Measurements from ENCODE around the gene EXOC7.

The EXOC7 gene

DNA sequence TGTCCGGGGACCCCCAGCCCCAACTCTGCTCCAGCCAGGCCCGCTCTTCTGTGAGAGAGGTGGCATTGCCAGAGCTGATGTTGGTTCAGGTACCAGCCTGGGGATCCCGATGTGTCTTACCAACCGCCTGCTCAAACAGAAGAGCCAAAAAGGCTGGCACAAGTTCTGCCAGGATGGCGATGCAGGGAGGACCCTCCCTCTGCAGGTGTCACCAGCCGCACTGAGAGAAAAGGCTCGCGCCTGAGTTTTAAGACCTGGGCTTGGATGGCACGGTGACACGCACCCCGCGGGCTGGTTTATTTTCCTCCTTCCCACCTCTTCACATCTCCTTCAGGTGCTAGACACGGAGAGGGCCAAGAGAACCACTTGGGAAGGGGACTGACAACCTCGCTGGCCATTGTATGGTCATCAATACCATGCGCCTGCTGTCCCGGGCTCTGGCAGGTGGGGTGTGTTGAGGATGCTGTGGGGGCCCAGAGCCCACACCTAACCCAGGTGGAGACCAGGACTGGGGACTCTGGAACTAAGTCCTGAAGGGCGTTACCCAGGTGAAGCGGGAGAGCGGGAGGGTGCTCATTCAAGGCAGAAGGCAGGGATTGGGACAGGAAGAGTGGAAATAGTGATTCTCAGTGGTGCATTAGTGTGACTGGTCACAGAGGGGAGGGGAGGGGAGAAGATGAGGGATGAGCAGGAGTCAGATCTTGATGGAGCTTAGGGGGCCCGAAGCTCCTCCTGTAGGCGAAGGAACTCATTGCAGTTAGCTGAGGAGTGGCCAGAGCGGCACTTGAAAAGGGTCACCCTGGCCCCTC lies 21.2 kb upstream of the EXOC7 start:
- DNase-seq = no peak
- intact Hi-C loops (cut with DNase I) = loop anchor here (5.0 kb wide), 1 partner anchor 153 kb away; no protein-coding TSS in a partner anchor

DNA sequence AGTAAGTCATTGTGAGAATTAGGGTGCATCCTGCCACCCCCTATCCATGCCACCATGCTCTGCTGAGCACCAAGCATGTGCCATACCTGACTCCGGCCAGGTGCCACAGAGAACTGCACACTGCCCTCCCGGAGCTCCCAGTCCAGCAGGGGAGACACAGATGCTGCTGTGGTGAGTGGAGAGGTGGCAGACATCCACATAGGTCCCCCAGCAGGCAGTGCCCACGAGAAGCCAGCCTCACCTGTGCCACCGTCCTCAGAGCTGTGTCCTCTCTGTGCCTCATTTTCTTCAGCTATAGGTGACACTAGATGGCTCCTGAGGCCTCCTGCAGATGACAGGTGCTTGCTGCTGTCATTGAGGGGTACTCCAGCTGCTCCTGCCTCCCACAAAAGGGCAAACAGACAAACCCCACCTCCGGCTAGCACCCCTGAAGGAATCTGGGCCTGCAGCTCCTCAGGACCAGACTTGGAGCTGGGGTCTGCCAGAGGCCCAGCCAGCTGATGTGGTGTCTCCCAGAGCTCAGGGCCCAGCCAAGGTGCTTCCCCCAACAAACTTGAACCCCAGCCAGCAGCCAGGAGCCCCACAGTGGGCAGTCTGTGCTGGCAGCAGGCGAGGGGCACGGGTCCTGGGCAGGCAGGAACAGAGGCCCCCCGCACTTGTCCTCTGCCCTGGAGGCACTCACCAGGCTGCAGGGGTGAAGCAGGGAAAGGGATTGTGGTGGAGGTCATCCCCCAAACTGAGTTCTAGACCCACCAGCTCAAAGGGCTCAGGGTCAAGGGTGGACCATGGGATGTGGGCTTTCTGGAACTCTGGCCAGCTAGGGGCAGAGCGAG lies 20.4 kb upstream of the EXOC7 start:
- intact Hi-C loops (cut with DNase I) = loop anchor here (5.0 kb wide), 1 partner anchor 153 kb away; no protein-coding TSS in a partner anchor
- DNase-seq = no peak

DNA sequence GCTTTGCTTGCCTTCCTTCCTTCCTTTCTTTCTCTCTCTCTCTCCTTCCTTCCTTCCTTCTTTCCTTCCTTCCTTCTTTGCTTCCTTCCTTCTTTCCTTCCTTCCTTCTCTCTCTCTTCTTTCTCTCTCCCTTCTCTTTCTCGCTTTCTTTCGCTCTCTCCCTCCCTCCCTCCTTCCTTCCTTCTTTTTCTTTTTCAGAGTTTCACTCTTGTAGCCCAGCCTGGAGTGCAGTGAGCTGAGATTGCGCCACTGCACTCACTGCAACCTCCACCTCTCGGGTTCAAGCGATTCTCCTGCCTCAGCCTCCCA lies 19.6 kb upstream of the EXOC7 start:
- intact Hi-C loops (cut with DNase I) = loop anchor here (5.0 kb wide), 1 partner anchor 154 kb away; no protein-coding TSS in a partner anchor

DNA sequence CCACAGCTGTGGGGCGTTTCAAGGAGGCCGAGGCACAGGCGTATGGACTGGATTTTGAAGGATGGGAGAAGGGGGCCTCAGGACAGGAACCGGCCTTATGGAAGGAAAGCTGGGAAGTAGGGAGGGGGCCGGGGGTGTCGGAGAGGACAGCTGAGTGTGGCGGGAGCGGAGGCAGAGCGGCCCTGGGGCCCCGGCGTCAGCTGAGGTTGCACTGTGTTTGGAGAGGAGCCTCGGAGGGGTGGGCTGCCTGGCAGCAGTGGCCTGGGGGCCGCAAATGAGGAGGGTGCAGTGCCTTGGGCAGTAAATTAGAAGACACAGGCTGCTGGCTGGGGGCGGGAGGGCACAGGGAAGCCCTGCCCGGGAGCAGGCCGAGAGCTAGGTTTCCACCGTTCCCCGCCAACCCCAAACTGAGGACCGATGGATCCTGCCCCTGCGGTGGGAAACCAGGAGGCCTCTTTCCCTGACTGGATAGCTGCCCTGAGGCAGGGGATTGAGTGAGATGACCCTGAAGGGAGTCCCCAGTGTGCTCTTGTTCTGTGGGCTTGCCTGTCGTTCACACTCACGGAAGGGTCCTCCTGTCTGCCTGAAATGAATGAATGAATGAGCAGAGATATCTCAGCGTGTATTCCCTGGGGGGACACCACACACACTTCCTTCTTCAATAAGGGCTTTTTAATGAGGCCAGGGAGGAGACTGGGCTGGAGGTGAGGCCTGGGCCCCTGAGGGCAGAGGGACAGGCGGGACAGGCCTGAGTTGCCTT lies 19.0 kb upstream of the EXOC7 start:
- DNase-seq = no peak
- intact Hi-C loops (cut with DNase I) = loop anchor here (5.0 kb wide), 1 partner anchor 155 kb away; no protein-coding TSS in a partner anchor

More for the DNA sequence above, 19.6 kb upstream of the EXOC7 start:
- DNase-seq = no peak

DNA sequence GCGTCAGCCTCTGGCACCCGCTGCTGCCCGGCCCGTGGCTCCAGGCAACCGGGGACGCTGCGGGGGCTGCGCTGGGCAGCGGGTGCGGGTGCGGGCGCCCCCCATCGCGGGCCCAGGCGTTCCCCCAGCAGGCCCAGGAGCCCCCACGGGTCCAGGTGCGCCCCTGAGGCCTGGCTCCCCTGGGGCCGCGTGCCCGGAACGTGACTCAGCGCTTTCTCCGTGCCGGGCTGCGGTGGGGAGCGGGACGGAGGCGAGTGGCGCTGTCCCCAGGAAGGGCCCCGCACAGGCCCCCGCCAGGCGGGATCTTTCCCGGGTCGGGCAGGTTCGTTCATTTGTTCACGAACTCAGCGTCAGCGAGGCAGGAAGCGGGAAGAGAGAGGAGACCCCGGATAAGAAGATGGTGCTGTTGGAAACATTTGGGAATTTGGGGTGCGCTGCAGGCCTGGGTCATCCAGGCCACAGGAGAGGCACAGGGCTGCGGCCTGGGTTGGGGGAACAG lies 18.4 kb upstream of the EXOC7 start:
- DNase-seq = peak in 6 of 42 donors; percentile 17 to 55 (median 52)
- intact Hi-C loops (cut with DNase I) = loop anchor here (5.0 kb wide), 1 partner anchor 155 kb away; no protein-coding TSS in a partner anchor

DNA sequence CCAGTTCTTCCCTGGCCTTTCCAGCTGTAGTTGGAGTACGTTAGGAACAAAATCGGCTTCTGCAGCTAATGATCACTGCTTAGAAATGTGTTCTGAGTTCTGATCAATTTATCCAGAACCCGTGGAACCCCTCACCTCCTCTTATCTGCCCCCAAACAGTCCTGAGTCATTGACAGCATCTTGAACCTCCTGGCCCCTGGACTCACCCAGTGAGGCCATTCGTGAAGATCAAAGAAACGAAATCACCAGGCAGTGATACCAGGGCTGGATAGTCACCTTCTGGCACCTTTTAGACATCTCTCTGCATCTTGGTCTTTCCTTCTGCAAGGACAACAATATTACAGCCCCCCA lies 17.0 kb upstream of the EXOC7 start:
- intact Hi-C loops (cut with DNase I) = loop anchor here (5.0 kb wide), 1 partner anchor 157 kb away; no protein-coding TSS in a partner anchor
- no peak for DNase-seq

DNA sequence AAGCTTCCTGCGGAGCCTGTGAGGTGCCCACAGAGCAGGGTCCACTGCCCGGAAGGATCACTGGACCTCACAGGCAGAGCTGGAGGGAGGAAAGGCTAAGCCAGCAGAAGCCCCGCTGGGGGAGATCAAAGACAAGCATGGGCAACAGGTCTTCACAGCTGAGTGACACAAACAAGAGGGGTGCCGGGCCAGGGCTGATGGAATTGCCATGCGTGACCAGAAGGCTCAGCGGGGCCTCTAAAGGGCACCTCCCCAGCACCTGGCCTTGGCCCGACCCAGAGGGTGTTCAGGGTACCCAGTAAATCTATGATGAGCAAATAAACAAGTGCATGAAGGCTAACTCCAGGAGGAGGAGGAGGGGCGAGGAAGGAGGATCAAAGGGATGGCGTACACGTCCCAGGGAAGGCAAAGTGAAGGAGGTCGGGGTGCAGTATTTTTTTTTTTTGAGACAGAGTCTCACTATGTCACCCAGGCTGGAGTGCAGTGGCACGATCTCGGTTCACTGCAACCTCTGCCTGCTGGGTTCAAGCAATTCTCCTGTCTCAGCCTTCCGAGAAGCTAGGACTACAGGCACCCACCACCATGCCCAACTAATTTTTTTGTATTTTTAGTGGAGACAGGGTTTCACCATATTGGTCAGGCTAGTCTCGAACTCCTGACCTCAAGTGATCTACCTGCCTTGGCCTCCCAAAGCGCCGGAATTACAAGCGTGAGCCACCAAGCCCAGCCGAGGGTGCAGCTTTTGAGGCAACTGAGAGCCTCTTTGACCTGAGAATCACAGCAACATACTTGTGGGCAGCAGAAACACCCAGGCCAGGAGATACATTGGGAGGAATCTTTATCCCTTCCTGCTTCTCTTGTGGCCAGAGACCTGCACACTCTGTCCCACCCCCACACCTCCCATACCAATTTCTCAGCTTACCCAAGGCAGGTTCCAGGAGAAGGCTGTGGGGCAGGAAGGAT lies 16.1 kb upstream of the EXOC7 start:
- intact Hi-C loops (cut with DNase I) = loop anchor here (5.0 kb wide), 1 partner anchor 158 kb away; no protein-coding TSS in a partner anchor
- no peak for DNase-seq

DNA sequence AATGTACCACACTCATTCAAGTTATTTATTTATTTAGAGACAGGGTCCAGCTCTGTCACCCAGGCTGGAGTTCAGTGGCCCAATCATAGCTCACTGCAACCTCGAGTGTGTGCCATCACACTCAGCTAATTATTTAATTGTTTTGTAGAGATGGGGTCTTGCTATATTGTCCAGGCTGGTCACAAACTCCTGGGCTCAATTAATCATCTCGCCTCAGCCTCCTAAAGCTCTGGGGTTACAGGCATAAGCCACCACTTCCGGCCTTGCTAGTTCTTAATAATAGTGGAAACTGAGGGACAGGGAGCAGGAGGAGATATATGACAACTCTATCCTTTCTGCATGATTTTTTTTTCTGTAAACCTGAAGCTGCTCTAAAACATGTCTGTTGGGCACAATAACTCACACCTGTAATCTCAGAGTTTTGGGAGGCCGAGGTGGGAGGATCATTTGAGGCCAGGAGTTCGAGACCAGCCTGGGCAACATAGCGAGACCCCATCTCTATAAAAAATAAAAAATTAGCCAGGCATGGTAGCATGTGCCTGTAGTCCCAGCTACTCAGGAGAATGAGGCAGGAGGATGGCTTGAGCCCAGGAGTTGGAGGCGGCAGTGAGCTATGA lies 11.7 kb upstream of the EXOC7 start:
- DNase-seq = no peak
- intact Hi-C loops (cut with DNase I) = no loop called here

DNA sequence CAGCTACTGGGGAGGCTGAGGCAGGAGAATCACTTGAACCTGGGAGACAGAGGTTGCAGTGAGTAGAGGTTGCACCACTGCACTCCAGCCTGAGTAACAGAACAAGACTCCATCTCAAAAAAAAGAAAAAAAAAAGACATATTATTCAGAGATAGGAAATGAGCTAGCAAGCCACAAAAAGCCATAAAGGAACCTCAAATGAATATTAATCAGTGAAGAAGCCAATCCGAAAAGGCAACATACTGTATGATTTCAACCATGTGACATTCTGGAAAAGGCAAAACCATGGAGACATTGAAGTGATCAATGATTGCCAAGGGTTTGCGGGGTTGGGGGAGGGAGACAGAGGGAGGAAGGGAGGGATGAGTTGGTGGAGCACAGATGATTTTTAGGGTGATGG lies 8.4 kb upstream of the EXOC7 start:
- no peak for DNase-seq
- intact Hi-C loops (cut with DNase I) = no loop called here

DNA sequence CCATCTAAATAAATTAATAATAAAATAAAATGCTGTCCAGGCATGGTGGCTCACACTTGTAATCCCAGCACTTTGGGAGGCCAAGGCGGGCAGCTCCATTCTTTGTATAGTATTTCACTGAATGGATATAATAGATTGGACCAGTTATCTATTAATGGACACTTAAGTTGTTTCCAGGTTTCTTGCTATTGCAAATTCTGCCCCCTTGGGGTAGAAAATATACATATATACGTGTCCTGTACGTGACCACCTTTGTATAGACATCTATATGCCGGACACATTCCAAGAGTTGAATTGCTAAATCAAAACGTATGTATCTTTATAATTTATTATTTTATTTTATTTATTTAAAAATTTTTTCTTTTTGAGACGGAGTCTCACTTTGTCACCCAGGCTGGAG lies 3.9 kb upstream of the EXOC7 start:
- intact Hi-C loops (cut with DNase I) = no loop called here
- DNase-seq = no peak

DNA sequence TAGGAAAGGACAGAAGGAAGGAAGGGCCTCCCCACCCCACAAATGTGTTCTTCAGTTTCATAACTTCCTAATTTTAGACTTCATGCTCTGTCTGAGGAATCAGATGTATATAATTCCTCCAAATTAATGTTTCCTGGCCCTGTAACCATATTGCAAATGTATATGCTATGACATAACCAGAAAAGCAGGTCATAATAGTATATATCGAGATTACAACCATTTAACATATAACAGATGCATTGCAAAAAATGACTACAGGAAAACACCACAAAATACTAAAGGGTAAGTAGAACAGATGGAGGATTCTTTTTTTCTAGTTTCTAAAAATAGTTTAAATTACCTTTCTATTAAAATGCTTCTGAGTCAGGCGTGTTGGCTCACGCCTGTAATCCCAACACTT lies 3.1 kb upstream of the EXOC7 start:
- DNase-seq = no peak
- intact Hi-C loops (cut with DNase I) = no loop called here

DNA sequence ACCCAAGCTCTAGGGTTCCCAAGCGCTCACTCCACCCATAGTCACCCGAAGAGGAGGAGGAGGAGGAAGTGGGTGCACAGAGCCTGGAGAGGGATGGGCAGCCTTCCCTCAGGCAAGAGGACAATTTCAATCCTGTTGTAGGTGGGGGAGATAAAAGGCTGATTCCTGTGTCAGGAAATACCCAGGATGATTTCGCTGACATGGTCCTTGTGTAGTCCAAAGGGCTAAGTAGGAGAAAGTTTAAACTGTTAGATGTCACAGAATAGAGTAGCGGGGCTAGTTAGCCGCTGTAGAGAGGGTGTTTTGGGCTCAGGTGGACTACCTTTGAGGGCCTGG lies 1.3 kb upstream of the EXOC7 start:
- no peak for DNase-seq
- intact Hi-C loops (cut with DNase I) = no loop called here

DNA sequence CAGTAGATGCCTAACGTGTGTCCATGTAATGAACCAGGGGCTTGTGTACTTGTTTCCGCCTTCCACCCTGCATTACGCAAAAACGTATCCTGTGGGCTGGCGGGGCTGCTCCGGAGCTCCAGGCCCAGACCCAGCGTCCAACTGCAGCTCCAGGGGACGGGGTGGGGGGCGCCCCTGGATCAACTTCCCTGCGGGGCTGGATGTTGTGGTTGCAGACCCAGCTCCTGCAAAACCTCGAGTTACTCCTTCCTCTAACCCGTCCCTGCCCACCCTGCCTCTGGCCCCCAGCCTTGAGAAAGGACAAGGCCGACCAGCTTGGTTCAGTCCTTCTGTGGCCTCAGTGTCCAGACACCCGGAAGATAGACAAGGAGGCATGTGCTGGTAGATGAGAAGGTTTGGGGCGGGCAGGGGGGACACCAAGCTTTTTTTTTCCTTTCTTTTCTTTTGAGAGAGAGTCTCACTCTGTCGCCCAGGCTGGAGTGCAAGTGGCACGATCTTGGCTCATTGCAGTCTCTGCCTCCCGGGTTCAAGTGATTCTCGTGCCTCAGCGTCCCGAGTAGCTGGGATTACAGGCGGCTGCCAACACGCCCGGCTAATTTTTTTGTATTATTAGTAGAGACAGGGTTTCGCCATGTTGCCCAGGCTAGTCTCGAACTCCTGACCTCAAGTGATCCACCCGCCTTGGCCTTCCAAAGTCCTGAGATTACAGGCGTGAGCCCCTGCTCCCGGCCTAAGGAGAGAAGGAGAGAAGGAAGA lies 731 bp upstream of the EXOC7 start:
- DNase-seq = peak in 2 of 42 donors; percentile 54 to 55
- intact Hi-C loops (cut with DNase I) = no loop called here

DNA sequence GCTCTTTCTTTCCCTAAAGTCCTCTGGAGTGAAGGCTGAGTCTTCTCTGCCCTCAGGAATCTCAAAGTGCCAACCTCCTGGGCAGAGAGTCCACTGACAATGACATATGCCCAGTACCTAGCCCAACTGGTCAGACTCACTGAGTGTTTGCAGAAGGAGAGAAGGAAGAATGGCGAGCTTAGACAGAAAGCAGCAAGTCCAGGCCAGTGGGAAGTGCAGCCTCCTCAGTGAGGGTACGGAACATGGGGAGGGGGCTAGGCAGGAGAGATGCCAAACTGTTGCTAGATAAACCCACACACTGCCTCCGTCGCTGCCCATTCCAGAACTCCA lies 678 bp downstream of the EXOC7 start:
- DNase-seq = no peak
- intact Hi-C loops (cut with DNase I) = loop anchor here (1.0 kb wide), 1 partner anchor 31 kb away; the partner anchor contains the start of gene SRP68

DNA sequence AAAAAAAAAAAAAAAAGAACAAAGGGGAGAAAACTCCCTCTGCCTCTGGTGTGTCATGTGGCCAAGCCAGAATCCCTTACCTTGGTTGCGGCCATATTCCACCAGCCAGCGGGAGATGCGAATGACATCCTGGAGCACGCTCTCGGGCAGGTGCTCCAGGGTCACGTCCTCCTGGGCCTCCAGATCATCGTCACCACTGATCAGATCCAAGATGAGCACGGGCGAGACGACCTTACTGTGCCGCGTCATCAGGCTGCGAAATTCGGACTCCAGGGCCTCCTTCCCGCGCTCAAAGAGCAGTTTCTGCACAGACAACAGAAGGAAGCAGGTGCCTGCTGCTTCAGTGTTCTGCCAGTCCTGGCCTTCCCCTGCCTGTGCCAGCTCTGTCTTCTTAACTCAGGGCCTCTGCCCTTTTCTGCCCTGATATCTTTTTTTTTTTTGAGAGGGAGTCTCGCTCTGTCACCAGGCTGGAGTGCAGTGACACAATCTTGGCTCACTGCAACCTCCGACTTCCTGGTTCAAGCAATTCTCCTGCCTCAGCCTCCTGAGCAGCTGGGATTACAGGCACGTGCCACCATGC lies 5.8 kb downstream of the EXOC7 start:
- intact Hi-C loops (cut with DNase I) = no loop called here
- no peak for DNase-seq

DNA sequence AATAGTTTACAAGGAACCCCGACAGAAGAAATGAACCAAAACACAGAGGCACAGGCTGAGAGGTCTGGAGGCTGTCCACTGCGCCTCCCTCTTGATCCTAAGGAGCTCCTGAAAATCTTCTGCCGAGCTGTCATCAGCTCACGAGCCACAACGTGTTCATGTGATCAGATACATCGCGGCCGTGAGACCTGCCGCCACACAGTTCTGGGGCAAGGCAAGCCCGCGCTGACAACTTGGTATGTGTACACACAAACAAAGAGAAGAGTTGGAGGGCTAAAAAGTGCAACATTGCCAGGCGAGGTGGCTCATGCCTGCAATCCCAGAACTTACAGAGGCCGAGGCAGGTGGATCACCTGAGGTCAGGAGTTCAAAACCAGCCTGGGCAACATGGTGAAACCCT lies 7.6 kb downstream of the EXOC7 start:
- DNase-seq = no peak
- intact Hi-C loops (cut with DNase I) = no loop called here

DNA sequence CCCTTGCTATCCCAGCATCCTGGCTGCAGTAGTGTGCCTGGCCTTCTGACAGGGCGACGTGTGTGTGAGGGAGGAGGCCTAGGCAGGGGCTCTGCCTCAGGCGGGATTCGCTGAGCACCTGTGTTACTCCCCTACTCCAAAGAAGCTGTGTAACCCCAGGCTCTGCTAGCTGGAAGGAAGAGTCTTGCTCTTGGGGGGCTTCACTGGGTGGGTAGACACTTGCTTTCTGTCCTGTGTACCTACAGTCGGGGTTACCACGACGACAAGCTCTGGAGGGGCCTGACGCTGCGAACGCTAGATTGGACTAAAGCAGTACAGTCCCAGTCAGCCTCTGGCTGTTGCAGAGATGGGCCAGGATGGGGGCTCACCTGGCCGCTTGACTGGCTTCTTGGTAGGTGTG lies 9.5 kb downstream of the EXOC7 start:
- DNase-seq = no peak
- intact Hi-C loops (cut with DNase I) = no loop called here
